PC-9 (cell line): ENCODE measurements around the gene TSPEAR. TPM values are rescaled to one million over a fixed set of nuclear protein-coding genes. Genes with fewer than 3 reads are reported as not detected.

Experiments used
- BruUV-seq: library from RNA; stranded (reverse); fragments of 400-500 nt; replicated peaks from 2 replicates; lab custom pipeline; 2021; lab: Mats Ljungman, UMichigan
- CTCF ChIA-PET: fragments of 300-600 bp; sonication (Branson Sonifier 250); formaldehyde crosslinking; loops from one replicate; lab custom pipeline; 2022; ENCODE audit warnings: antibody characterized with exemption; lab: Charles Lee
- POLR2A ChIA-PET: fragments of 300-600 bp; sonication (Branson Sonifier 250); formaldehyde crosslinking; loops from one replicate; lab custom pipeline; 2022; ENCODE audit warnings: antibody characterized with exemption; ENCODE audit not compliant: unreplicated experiment; lab: Charles Lee
- DNase-seq, 2 experiments: peaks; one replicate each; pipeline versions ENCODE4 v3.0.0 to v3.0.0-alpha.2; 2015 to 2022; ENCODE audit warnings: mixed read lengths in 1 of 2
- H2AFZ ChIP-seq: fragments of 200-600 bp; sonication (generic); 2 replicates; pipeline ENCODE4 v1.8.1; 2017; ENCODE audit warnings: antibody characterized with exemption
- H3F3A ChIP-seq: fragments of 200-600 bp; sonication (generic); 2 replicates; pipeline ENCODE4 v1.8.1; 2017; ENCODE audit warnings: antibody characterized with exemption, mild to moderate bottlenecking, low read depth; ENCODE audit not compliant: insufficient read depth
- H3K27ac ChIP-seq: fragments of 200-600 bp; sonication (generic); 2 replicates; pipeline ENCODE4 v1.6.1; 2016; ENCODE audit warnings: mixed run types
- H3K27me3 ChIP-seq: fragments of 200-600 bp; sonication (generic); 2 replicates; pipeline ENCODE4 v1.6.1; 2016; ENCODE audit warnings: low read depth, mixed run types; ENCODE audit not compliant: insufficient read depth
- H3K36me3 ChIP-seq: fragments of 200-600 bp; sonication (generic); 2 replicates; pipeline ENCODE4 v1.6.1; 2016; ENCODE audit warnings: low read depth, mixed run types
- H3K4me1 ChIP-seq: fragments of 200-600 bp; sonication (generic); replicated peaks from 2 replicates; pipeline ENCODE4 v1.6.1; 2016; ENCODE audit warnings: mixed run types; ENCODE audit not compliant: insufficient read depth
- H3K4me2 ChIP-seq: fragments of 200-600 bp; sonication (generic); 2 replicates; pipeline ENCODE4 v1.6.1; 2017; ENCODE audit warnings: mixed run types
- H3K4me3 ChIP-seq: fragments of 200-600 bp; sonication (generic); 2 replicates; pipeline ENCODE4 v1.6.1; 2016; ENCODE audit warnings: mixed run types
- H3K79me2 ChIP-seq: fragments of 200-600 bp; sonication (generic); 2 replicates; pipeline ENCODE4 v1.6.1; 2017; ENCODE audit warnings: low read depth, mixed run types
- H3K9me2 ChIP-seq: fragments of 200-600 bp; sonication (generic); 2 replicates; pipeline ENCODE4 v1.8.1; 2017; ENCODE audit warnings: mild to moderate bottlenecking; ENCODE audit not compliant: insufficient read depth
- H3K9me3 ChIP-seq: fragments of 200-600 bp; sonication (generic); 2 replicates; pipeline ENCODE4 v1.8.1; 2016; ENCODE audit warnings: low read depth; ENCODE audit not compliant: insufficient read depth
- H4K20me1 ChIP-seq: fragments of 200-600 bp; sonication (generic); 2 replicates; pipeline ENCODE4 v1.8.1; 2017; ENCODE audit not compliant: insufficient read depth
- EZH2 ChIP-seq: fragments of 200-600 bp; sonication (generic); IDR thresholded peaks from 2 replicates; pipeline ENCODE4 v1.8.0; 2017; ENCODE audit warnings: antibody characterized with exemption, low read depth
- intact Hi-C: fragments of 100-400 bp; cut with micrococcal nuclease; formaldehyde crosslinking; loops from one replicate; pipeline ENCODE4 v1.10.0; 2022; ENCODE audit not compliant: unreplicated experiment
- total RNA-seq: library from RNA; stranded (reverse); gene quantifications from 2 replicates; pipeline ENCODE4 v1.2.3, GENCODE V29; 2021
- TF ChIP-seq, protein P1 (sequence below): fragments of 200-600 bp; sonication (generic); conservative IDR thresholded peaks from 2 replicates; pipeline ENCODE4 v1.6.1; 2017; ENCODE audit warnings: mixed run types, antibody characterized with exemption, mild to moderate bottlenecking, moderate library complexity

TSPEAR gene
- total RNA-seq, 1 experiment from 2014 or later: not detected

DNA sequence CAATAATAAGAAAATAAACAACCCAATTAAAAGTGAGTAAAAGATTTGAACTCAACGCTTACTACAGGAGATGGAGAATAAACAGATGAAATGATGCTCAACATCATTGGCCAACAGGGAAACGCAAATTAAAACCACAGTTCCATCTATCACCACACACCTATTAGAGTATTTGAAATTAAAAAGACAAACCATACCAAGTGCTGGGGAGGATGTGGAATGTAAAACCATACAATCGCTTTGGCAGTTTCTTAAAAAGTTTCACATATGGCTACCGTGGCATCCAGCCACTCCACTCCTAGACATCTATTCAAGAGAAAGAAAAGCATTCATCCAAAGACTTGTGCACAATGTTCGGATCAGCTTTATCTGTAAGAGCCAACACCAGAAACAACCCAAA is 257.3 kb downstream of the TSPEAR start:
- no TSS peak for BruUV-seq
- intact Hi-C loops: no loop called here
- H2AFZ ChIP-seq: no peak overlapping the region
- H3K79me2 ChIP-seq: no peaks in the 10 kb centered on the region
- ChIA-PET CTCF (no interaction called here), POLR2A (no interaction called here)
- H3K36me3 ChIP-seq: no peaks in the 10 kb centered on the region
- no peak overlapping the region for H3K4me3 ChIP-seq
- H3F3A ChIP-seq: no peaks in the 10 kb centered on the region
- no peaks in the 10 kb centered on the region for H4K20me1 ChIP-seq
- no peaks in the 10 kb centered on the region for H3K9me3 ChIP-seq
- no peak overlapping the region for H3K4me2 ChIP-seq
- H3K4me1 ChIP-seq: no peaks in the 10 kb centered on the region
- DNase-seq: no peak
- H3K9me2 ChIP-seq: no peaks in the 10 kb centered on the region
- H3K27ac ChIP-seq: no peak overlapping the region
- TF ChIP-seq, protein P1, sequence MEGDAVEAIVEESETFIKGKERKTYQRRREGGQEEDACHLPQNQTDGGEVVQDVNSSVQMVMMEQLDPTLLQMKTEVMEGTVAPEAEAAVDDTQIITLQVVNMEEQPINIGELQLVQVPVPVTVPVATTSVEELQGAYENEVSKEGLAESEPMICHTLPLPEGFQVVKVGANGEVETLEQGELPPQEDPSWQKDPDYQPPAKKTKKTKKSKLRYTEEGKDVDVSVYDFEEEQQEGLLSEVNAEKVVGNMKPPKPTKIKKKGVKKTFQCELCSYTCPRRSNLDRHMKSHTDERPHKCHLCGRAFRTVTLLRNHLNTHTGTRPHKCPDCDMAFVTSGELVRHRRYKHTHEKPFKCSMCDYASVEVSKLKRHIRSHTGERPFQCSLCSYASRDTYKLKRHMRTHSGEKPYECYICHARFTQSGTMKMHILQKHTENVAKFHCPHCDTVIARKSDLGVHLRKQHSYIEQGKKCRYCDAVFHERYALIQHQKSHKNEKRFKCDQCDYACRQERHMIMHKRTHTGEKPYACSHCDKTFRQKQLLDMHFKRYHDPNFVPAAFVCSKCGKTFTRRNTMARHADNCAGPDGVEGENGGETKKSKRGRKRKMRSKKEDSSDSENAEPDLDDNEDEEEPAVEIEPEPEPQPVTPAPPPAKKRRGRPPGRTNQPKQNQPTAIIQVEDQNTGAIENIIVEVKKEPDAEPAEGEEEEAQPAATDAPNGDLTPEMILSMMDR: no peak
- no peak for TF ChIP-seq EZH2
- peaks cover 46% of the 10 kb centered on the region for H3K27me3 ChIP-seq

DNA sequence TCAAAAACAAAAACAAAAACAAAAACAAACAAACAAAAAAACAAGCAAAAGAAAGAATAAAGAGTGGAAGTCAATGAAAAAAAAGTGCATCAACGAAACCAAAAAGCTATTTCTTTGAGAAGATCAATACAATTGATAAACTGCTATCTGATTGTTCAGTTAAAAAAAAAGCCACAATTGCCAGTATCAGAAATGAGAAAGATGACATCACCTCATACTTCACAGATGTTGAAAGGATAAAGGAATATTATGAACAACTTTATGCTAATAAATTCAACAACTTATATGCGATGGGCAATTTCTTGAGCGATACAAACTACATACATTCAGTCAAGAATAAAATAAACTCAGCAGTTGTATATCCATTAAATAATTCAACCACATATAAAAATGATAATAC is 258.3 kb downstream of the TSPEAR start:
- no peak for DNase-seq
- no peak overlapping the region for H2AFZ ChIP-seq
- no TSS peak for BruUV-seq
- no peaks in the 10 kb centered on the region for H4K20me1 ChIP-seq
- no peak overlapping the region for H3K27ac ChIP-seq
- no peak overlapping the region for H3K4me2 ChIP-seq
- no peaks in the 10 kb centered on the region for H3K4me1 ChIP-seq
- no peaks in the 10 kb centered on the region for H3K36me3 ChIP-seq
- ChIA-PET CTCF (no interaction called here), POLR2A (no interaction called here)
- no peaks in the 10 kb centered on the region for H3K9me2 ChIP-seq
- no peaks in the 10 kb centered on the region for H3K9me3 ChIP-seq
- H3F3A ChIP-seq: no peaks in the 10 kb centered on the region
- no peak overlapping the region for H3K4me3 ChIP-seq
- TF ChIP-seq EZH2: no peak
- TF ChIP-seq, protein P1: no peak
- H3K79me2 ChIP-seq: no peaks in the 10 kb centered on the region
- peaks cover 56% of the 10 kb centered on the region for H3K27me3 ChIP-seq
- intact Hi-C loops: no loop called here

GRCh38 chr21:44450999-44451398 is 260.4 kb downstream of the TSPEAR start:
- H3K4me2 ChIP-seq: no peak overlapping the region
- no peaks in the 10 kb centered on the region for H3F3A ChIP-seq
- no peak overlapping the region for H2AFZ ChIP-seq
- ChIA-PET POLR2A (no interaction called here), CTCF (no interaction called here)
- H3K9me2 ChIP-seq: no peaks in the 10 kb centered on the region
- H3K4me1 ChIP-seq: no peaks in the 10 kb centered on the region
- no peaks in the 10 kb centered on the region for H3K79me2 ChIP-seq
- H3K27ac ChIP-seq: no peak overlapping the region
- intact Hi-C loops: no loop called here
- no TSS peak for BruUV-seq
- no peaks in the 10 kb centered on the region for H3K9me3 ChIP-seq
- TF ChIP-seq EZH2: no peak
- TF ChIP-seq, protein P1: no peak
- no peak for DNase-seq
- no peaks in the 10 kb centered on the region for H3K36me3 ChIP-seq
- no peak overlapping the region for H3K4me3 ChIP-seq
- no peaks in the 10 kb centered on the region for H4K20me1 ChIP-seq
- peaks cover 75% of the 10 kb centered on the region for H3K27me3 ChIP-seq
